ENCODE measurements around the gene HOXB2.
"Not testable (repeated sequence)": the region's sequence is repeated elsewhere in the genome, so short reads cannot be mapped to it uniquely, and the experiment has no call there.

The HOXB2 gene

GRCh38 chr17:48510381-48510760 is 34.5 kb downstream of the HOXB2 start:
- TF ChIP-seq CTCF (IDR thresholded peaks at IDR 0.05; ENCODE audit: insufficient read depth, low read depth, low read length, missing control alignments), result no peak
- no peak overlapping the region for H3K4me3 ChIP-seq (ENCODE audit: low read depth, low read length)
- no peak for DNase-seq (ENCODE audit: low read depth)

- DNase-seq (ENCODE audit: low read depth); H3K4me3 ChIP-seq (ENCODE audit: low read depth, low read length): not testable (repeated sequence)
Observed at GRCh38 chr17:48509708-48510107, 35.2 kb downstream of the HOXB2 start.

GRCh38 chr17:48506246-48506645 is 38.7 kb downstream of the HOXB2 start:
- H3K4me3 ChIP-seq (ENCODE audit: low read depth, low read length), result no peak overlapping the region
- no peak for DNase-seq (ENCODE audit: low read depth)
- no peak for TF ChIP-seq CTCF (IDR thresholded peaks at IDR 0.05; ENCODE audit: insufficient read depth, low read depth, low read length, missing control alignments)

- no peak for TF ChIP-seq CTCF (IDR thresholded peaks at IDR 0.05; ENCODE audit: insufficient read depth, low read depth, low read length, missing control alignments)
- DNase-seq (ENCODE audit: low read depth), result peak; percentile 92
- no peak overlapping the region for H3K4me3 ChIP-seq (ENCODE audit: low read depth, low read length)
Observed at GRCh38 chr17:48505788-48506187, 39.1 kb downstream of the HOXB2 start.

- TF ChIP-seq CTCF (IDR thresholded peaks at IDR 0.05; ENCODE audit: insufficient read depth, low read depth, low read length, missing control alignments), result no peak
- DNase-seq (ENCODE audit: low read depth), result no peak
- no peak overlapping the region for H3K4me3 ChIP-seq (ENCODE audit: low read depth, low read length)
Observed at GRCh38 chr17:48504953-48505352, 40.0 kb downstream of the HOXB2 start.

GRCh38 chr17:48503747-48504146 is 41.2 kb downstream of the HOXB2 start:
- DNase-seq (ENCODE audit: low read depth), result no peak
- TF ChIP-seq CTCF (IDR thresholded peaks at IDR 0.05; ENCODE audit: insufficient read depth, low read depth, low read length, missing control alignments), result no peak
- no peak overlapping the region for H3K4me3 ChIP-seq (ENCODE audit: low read depth, low read length)

- H3K4me3 ChIP-seq (ENCODE audit: low read depth, low read length), result no peak overlapping the region
- DNase-seq (ENCODE audit: low read depth), result no peak
Observed at GRCh38 chr17:48502901-48503300, 42.0 kb downstream of the HOXB2 start.

More at GRCh38 chr17:48502901-48503300, 42.0 kb downstream of the HOXB2 start:
- no peak for TF ChIP-seq CTCF (IDR thresholded peaks at IDR 0.05; ENCODE audit: insufficient read depth, low read depth, low read length, missing control alignments)
